Ectodermal cell (in vitro differentiated cells): Measurements from ENCODE around the gene ZNF219.
A peak's percentile ranks its signal among the peaks of the same experiment; 100 is the strongest.

Experiments
- H3K27ac ChIP-seq: 2 replicates; pipeline ENCODE4 v1.7.0; 2013; ENCODE audit warnings: mild to moderate bottlenecking, low read depth, low read length; ENCODE audit not compliant: insufficient read depth, poor library complexity, severe bottlenecking
- H3K27me3 ChIP-seq: 2 replicates; pipeline ENCODE4 v1.7.0; 2013; ENCODE audit warnings: mild to moderate bottlenecking, low read length; ENCODE audit not compliant: insufficient read depth, control insufficient read depth, poor library complexity, severe bottlenecking
- H3K36me3 ChIP-seq: one replicate; pipeline ENCODE4 v1.7.0; 2013; ENCODE audit warnings: low read length; ENCODE audit not compliant: control insufficient read depth, insufficient read depth
- H3K4me1 ChIP-seq: one replicate; pipeline ENCODE4 v1.7.0; 2013; ENCODE audit warnings: low read length; ENCODE audit not compliant: control insufficient read depth, insufficient read depth
- H3K4me3 ChIP-seq: 2 replicates; pipeline ENCODE4 v1.7.0; 2013; ENCODE audit warnings: low read depth, low read length, control low read depth; ENCODE audit not compliant: insufficient read depth
- H3K9me3 ChIP-seq: 2 replicates; pipeline ENCODE4 v1.7.0; 2013; ENCODE audit warnings: mild to moderate bottlenecking, low read length, moderate library complexity; ENCODE audit not compliant: control insufficient read depth
- WGBS, 2 experiments: methylation state at CpG; one replicate each; pipeline ENCODE4 v1.1.7; 2013; ENCODE audit warnings: missing lambda C conversion rate in 2 of 2; 5-methylcytosine and 5-hydroxymethylcytosine counted together

ZNF219 gene

DNA sequence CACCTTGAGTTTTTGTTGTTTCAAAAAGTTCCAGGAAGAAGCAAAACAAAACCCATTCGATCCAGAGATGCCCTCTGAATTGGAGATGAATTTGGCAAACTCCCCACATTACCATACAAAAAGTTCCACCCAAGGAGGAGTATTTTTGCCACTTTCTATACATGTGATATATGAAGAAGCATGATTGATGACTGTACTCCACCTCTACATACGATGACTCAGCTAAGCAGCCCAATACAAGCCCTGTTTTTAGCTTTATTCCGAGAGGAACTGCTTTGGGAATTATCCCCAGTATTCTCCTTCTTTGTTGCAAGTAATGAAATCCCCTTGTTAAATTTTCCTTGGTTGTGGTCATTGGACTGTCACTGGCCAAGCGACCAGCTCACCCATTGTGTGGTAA lies 13.8 kb upstream of the ZNF219 start:
- whole genome bisulfite sequencing, 2 experiments = 92 to 98% methylated on average over 3 to 4 of the region's 4 CpGs

DNA sequence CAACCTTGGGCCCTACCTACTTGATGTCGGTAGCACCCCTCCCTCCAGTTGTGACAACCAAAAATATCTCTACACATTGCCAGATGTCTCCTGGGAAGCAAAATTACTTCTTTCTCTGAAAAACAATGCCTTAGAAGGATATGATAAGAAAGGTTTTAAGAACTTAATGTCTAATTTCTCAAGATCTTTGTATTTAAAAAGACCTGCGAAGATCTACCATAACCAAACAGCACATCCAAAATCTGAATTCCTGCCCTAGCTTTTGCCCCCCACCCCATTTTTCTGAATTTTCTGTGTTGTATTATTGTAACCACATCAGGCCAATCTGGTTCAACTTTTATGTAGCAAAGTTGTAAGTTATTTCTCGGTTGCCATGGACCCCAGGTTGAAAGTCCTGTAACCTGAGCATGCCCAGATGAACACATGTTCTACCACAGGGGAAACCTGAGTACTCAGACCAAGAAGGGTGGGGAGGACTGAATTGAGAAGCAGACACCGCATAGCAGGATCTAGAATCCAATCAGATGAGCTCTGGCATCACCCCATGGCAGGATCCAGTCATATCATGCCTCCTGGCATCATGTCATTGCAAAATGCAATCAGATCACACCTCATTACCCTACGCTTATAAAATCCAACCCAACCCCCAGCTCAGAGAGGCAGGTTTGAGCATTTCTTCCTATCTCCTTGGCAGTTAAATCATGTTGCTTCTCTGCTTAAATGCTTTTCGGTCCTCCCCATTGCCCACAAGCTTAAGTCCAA lies 11.1 kb upstream of the ZNF219 start:
- H3K27me3 ChIP-seq = no peaks in the 10 kb centered on the region
- H3K9me3 ChIP-seq = no peaks in the 10 kb centered on the region
- H3K36me3 ChIP-seq = no peaks in the 10 kb centered on the region
- WGBS, 2 experiments = 88 to 94% methylated on average over 4 to 6 of the region's 6 CpGs
- no peak overlapping the region for H3K4me3 ChIP-seq
- peaks cover 15% of the 10 kb centered on the region for H3K4me1 ChIP-seq
- H3K27ac ChIP-seq = no peak overlapping the region

More for the DNA sequence above, 13.8 kb upstream of the ZNF219 start:
- no peak overlapping the region for H3K4me3 ChIP-seq
- H3K36me3 ChIP-seq = no peaks in the 10 kb centered on the region
- H3K4me1 ChIP-seq = no peaks in the 10 kb centered on the region
- no peak overlapping the region for H3K27ac ChIP-seq
- no peaks in the 10 kb centered on the region for H3K9me3 ChIP-seq
- no peaks in the 10 kb centered on the region for H3K27me3 ChIP-seq

DNA sequence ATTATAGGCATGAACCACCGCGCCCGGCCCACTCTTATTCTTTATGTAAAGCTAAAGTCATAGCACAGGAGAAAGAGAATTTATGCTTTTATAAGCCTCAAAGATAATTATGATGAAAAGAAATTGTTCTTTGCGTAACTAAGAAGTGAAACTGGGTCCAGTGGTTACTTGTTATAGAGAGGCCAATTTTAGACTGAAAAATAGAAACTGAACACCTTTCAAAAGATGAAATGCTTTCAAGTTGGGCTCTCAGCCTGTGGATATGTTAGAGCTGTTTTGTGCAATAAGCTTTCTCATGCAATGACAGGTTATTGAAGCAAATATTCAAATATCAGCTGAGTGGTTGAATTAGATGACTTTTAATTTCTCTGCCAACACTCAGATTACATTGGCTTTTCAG lies 10.3 kb upstream of the ZNF219 start:
- H3K36me3 ChIP-seq = no peaks in the 10 kb centered on the region
- H3K27me3 ChIP-seq = no peaks in the 10 kb centered on the region
- 92 to 95% methylated on average over 4 of the region's 4 CpGs for WGBS, 2 experiments
- H3K9me3 ChIP-seq = no peaks in the 10 kb centered on the region
- no peak overlapping the region for H3K4me3 ChIP-seq
- peaks cover 16% of the 10 kb centered on the region for H3K4me1 ChIP-seq
- H3K27ac ChIP-seq = no peak overlapping the region

DNA sequence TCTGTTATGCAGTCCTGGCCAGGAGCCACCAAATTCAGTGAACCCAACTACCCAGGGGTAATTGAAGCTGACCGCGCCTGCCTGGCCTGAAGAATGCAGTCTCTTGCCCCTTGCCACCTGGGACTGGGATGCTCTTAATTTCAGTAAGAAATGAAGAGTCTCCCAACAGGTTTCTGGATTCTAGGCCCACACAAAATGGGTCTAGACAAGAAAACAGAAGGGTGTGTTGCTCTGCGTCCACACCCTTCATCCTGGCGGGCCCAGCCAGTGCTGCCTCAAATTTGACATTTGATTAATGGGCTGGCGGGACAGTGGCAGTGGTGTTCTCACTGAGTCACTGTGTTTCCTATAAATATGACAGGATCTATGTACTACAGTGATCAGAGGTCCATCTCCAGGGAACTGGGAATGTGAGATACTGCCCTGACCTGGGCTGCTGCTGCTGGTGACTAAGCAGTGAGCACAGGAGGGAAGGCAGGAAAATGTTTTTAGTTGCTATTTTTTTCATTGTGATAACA lies 8.9 kb upstream of the ZNF219 start:
- Histone ChIP-seq H3K27ac (no peak overlapping the region), H3K4me1 (peaks cover 26% of the 10 kb centered on the region), H3K4me3 (no peak overlapping the region), H3K9me3 (no peaks in the 10 kb centered on the region), H3K36me3 (no peaks in the 10 kb centered on the region), H3K27me3 (no peaks in the 10 kb centered on the region)
- WGBS, 2 experiments = 85 to 86% methylated on average over 5 of the region's 5 CpGs

DNA sequence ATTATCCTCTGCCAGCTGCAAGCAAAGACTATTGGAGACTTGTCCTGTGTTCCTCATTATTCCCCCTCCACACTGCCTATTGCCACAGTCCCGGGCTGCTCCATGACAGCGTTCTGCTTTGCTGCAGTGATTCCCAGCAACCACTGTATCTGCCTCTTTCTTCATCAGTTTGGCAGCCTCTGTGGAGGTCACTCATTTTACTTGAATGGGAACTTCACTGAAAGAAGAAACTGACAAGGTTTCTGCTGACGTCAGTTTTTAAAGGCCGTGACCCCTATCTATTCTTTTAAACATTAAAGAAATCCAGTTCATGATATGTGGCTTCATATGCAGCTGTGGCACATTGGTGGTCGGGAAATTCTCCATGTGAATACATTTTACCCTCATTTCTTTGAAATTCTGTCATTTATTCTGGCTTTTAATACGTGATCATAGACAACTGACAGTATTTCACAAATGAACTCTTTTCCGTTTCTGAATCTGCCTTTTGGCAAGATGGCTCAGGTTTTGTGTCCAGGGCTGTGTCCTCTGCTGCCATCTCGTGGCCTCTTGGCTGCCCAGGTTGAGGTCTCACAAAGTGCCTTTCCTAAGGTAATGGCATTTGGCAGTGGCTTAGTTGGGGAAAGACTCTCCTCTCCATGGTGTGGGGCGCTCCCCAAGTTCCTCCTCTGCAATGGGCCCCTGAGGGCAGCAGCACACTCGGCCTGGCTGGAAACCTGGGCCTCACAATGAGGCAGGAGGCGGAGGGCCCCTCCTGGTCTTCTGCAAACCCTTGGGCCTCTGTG lies 8.2 kb upstream of the ZNF219 start:
- WGBS, 2 experiments = 31 to 33% methylated on average over 11 of the region's 11 CpGs
- H3K4me3 ChIP-seq = no peak overlapping the region

DNA sequence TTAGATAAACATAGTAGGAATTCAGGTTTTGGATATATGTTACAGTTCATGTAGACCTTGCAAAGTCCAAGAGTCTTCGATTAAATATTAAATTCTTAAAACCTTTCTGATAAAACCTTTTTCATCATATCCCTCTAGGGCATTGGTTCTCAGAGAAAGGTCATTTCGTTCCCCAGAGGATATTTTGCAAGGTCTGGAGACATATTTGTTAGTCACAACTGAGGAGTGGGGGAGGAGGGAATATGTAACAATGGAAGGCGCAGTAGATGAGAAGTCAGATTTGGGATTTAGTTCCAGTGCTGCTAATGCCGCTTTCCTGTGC lies 7.7 kb upstream of the ZNF219 start:
- no peak overlapping the region for H3K4me3 ChIP-seq
- no peaks in the 10 kb centered on the region for H3K27me3 ChIP-seq
- no peak overlapping the region for H3K27ac ChIP-seq
- 79 to 82% methylated on average over 4 of the region's 4 CpGs for WGBS, 2 experiments
- peaks cover 29% of the 10 kb centered on the region for H3K4me1 ChIP-seq
- H3K36me3 ChIP-seq = no peaks in the 10 kb centered on the region
- H3K9me3 ChIP-seq = no peaks in the 10 kb centered on the region

More for the DNA sequence above, 8.2 kb upstream of the ZNF219 start:
- H3K4me1 ChIP-seq = peaks cover 29% of the 10 kb centered on the region
- no peaks in the 10 kb centered on the region for H3K27me3 ChIP-seq
- no peaks in the 10 kb centered on the region for H3K36me3 ChIP-seq
- no peaks in the 10 kb centered on the region for H3K9me3 ChIP-seq
- no peak overlapping the region for H3K27ac ChIP-seq

DNA sequence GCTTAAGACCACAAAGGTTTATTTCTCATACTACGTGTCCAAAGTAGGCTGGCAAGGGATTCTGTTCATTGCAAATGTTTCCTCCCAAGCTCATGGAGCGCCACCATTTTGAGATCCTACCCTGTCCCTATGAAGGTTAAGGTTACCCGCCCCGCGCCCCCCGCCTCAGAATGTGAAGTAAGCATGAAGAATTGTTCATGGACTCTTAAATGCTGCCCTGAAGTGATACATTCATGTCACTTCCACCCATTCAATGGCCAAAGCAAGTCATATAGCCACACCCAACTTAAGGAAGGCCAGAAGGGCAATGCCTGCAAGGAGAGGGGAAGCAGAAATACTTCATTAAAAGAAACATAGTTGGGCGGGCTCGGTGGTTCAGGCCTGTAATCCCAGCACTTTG lies 6.6 kb upstream of the ZNF219 start:
- Histone ChIP-seq H3K4me1 (peaks cover 29% of the 10 kb centered on the region), H3K27me3 (no peaks in the 10 kb centered on the region), H3K27ac (no peak overlapping the region), H3K9me3 (no peaks in the 10 kb centered on the region), H3K4me3 (no peak overlapping the region), H3K36me3 (no peaks in the 10 kb centered on the region)
- WGBS, 2 experiments = 92 to 95% methylated on average over 8 of the region's 8 CpGs

DNA sequence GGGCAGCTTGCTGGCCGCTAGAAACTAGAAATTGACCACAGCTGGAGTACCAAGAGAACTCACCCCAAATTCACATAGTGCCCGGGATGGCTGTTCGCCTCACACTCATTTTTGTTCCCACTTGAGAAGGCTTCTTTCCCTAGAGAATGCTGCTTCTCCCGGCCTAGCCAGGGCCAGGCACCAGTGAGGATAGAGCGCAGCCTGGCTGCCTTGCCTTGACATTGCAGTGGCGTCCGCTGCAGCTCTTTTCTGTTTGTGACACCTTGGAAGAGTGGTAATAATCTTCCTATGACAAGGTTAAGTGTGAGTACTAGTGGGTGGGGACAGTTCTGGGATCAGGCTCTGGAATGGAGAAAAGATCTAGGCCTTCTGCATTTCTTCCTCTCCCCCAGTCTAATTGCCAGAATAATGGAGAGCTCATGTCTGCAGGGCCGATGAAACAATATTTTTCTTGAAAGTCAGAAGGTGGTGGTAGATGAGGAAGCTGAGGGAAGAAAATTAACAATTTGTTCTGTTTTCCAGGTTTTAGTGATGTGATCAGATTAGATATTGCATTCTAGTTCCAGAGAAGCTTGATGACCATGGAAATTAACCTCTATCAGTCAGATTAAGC lies 6.1 kb upstream of the ZNF219 start:
- Histone ChIP-seq H3K27me3 (no peaks in the 10 kb centered on the region), H3K4me3 (peak overlapping the region; percentile 93), H3K36me3 (no peaks in the 10 kb centered on the region), H3K4me1 (peaks cover 33% of the 10 kb centered on the region), H3K9me3 (no peaks in the 10 kb centered on the region), H3K27ac (peak overlapping the region; percentile 100)
- WGBS, 2 experiments = 11 to 14% methylated on average over 8 of the region's 8 CpGs

DNA sequence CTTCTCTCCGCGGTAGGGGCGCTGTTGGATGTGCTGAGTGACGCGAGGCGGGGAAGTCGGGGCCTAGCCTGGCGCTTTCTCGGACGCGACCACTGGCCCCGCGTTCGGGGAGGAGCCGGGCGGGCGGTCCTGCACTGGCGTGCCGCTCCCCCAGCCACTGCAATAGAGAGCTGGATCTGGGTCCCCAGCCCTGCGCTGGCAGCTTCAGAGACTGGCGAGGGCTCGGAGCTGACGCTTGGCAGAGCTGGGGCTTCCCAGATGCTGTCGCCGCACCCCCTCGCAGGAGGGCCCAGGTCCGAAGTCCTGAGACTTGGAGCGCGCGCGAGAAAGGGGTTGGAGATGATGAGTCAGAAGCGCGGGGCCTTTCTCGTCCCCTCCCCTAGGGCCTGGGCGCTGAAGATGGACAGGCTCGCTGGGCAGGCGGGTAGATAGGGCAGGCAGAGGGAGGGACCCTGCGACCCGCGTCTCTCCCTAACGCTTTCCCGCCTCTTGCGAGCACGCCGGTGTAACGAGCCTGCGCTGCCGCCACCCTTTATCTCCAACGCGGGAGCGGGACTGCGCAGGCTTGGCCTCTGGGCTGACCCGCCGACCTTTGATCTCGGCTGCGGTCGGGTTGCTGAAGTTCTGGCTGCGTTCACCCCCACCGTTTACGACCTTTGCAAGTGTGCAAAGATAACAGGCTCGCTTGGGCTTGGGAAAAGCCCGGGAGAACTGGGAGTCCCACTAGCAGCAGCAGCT lies 5.4 kb upstream of the ZNF219 start:
- Histone ChIP-seq H3K4me3 (peak overlapping the region; percentile 93), H3K9me3 (no peaks in the 10 kb centered on the region), H3K27me3 (no peaks in the 10 kb centered on the region), H3K27ac (peak overlapping the region; percentile 100), H3K4me1 (peaks cover 40% of the 10 kb centered on the region), H3K36me3 (no peaks in the 10 kb centered on the region)
- 0% methylated on average over 62 of the region's 62 CpGs for WGBS, 2 experiments

DNA sequence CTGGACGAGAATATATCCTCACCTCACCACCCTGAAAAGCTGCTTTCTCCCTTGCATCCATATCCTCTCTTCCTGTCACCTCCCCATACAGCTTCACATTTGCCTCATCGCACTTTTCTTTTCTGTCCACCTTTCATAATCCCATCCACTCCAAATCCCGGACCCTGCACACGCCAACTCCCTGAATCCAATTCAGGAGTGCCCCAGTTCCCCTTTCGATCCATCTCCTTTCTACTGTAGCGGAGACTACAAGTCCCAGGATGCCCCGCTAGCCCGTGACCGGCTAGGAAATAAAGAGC lies 4.9 kb upstream of the ZNF219 start:
- peak overlapping the region; percentile 100 for H3K27ac ChIP-seq
- H3K36me3 ChIP-seq = no peaks in the 10 kb centered on the region
- no peaks in the 10 kb centered on the region for H3K27me3 ChIP-seq
- H3K4me3 ChIP-seq = peak overlapping the region; percentile 93
- H3K4me1 ChIP-seq = peaks cover 40% of the 10 kb centered on the region
- WGBS, 2 experiments = 2% methylated on average over 9 of the region's 9 CpGs
- H3K9me3 ChIP-seq = no peaks in the 10 kb centered on the region
